GM23338 (cell line): ENCODE measurements around the gene LAMTOR4. TPM values are rescaled to one million over a fixed set of nuclear protein-coding genes. Genes with fewer than 3 reads are reported as not detected.

Source experiments
- ATAC-seq: fragments of 200-7000 bp; cut with Tn5 transposase; 3 replicates; pipeline ENCODE4 v1.9.1; 2020
- DNase-seq: peaks from one replicate; pipeline ENCODE4 v3.0.0-alpha.2; 2015; ENCODE audit warnings: low spot score
- H2AFZ ChIP-seq: fragments of 200-600 bp; sonication (generic); 2 replicates; pipeline ENCODE4 v1.8.0; 2016; ENCODE audit warnings: antibody characterized with exemption, mild to moderate bottlenecking, moderate library complexity
- H3F3A ChIP-seq: fragments of 200-600 bp; sonication (generic); replicated peaks from 2 replicates; pipeline ENCODE4 v1.8.0; 2017; ENCODE audit warnings: antibody characterized with exemption, mixed run types, low read depth
- H3K27ac ChIP-seq: fragments of 200-600 bp; sonication (generic); 2 replicates; pipeline ENCODE4 v1.6.1; 2016; ENCODE audit warnings: low read depth
- H3K27me3 ChIP-seq: fragments of 200-600 bp; sonication (generic); 2 replicates; pipeline ENCODE4 v1.8.0; 2016; ENCODE audit warnings: mild to moderate bottlenecking, mixed run types, moderate library complexity; ENCODE audit not compliant: insufficient read depth
- H3K36me3 ChIP-seq: fragments of 200-600 bp; sonication (generic); 2 replicates; pipeline ENCODE4 v1.8.0; 2016; ENCODE audit warnings: mild to moderate bottlenecking; ENCODE audit not compliant: insufficient read depth
- H3K4me1 ChIP-seq: fragments of 200-600 bp; sonication (generic); 2 replicates; pipeline ENCODE4 v1.8.0; 2016; ENCODE audit warnings: mild to moderate bottlenecking, moderate library complexity; ENCODE audit not compliant: insufficient read depth
- H3K4me2 ChIP-seq: fragments of 200-600 bp; sonication (generic); 2 replicates; pipeline ENCODE4 v1.7.1; 2017; ENCODE audit warnings: mixed run types
- H3K4me3 ChIP-seq: fragments of 200-600 bp; sonication (generic); 2 replicates; pipeline ENCODE4 v1.6.1; 2016; ENCODE audit warnings: mixed run types
- H3K79me2 ChIP-seq: fragments of 200-600 bp; sonication (generic); replicated peaks from 2 replicates; pipeline ENCODE4 v1.8.0; 2017; ENCODE audit warnings: mild to moderate bottlenecking; ENCODE audit not compliant: insufficient read depth
- H3K9me2 ChIP-seq: fragments of 200-600 bp; sonication (generic); 2 replicates; pipeline ENCODE4 v1.8.0; 2017; ENCODE audit not compliant: insufficient read depth
- H4K20me1 ChIP-seq: fragments of 200-600 bp; sonication (generic); replicated peaks from 2 replicates; pipeline ENCODE4 v1.8.0; 2017; ENCODE audit warnings: mild to moderate bottlenecking; ENCODE audit not compliant: insufficient read depth
- H3K27ac Mint-ChIP-seq: 2 replicates; pipeline ENCODE4 v1.8.0; 2020; ENCODE audit warnings: inconsistent platforms, mild to moderate bottlenecking, moderate library complexity, mixed read lengths
- H3K27me3 Mint-ChIP-seq: 3 replicates; pipeline ENCODE4 v1.8.0; 2022; ENCODE audit warnings: low read depth, mild to moderate bottlenecking, moderate library complexity, mixed read lengths, inconsistent platforms; ENCODE audit not compliant: insufficient read depth, poor library complexity
- H3K36me3 Mint-ChIP-seq: 3 replicates; pipeline ENCODE4 v1.8.0; 2021; ENCODE audit warnings: low read depth, mild to moderate bottlenecking, inconsistent platforms, moderate library complexity, mixed read lengths
- H3K4me1 Mint-ChIP-seq: 3 replicates; pipeline ENCODE4 v1.8.0; 2020; ENCODE audit warnings: mild to moderate bottlenecking, inconsistent platforms, mixed read lengths
- H3K4me3 Mint-ChIP-seq: 3 replicates; pipeline ENCODE4 v1.8.0; 2021; ENCODE audit warnings: moderate library complexity, mild to moderate bottlenecking, inconsistent platforms, mixed read lengths
- H3K9me3 Mint-ChIP-seq: 3 replicates; pipeline ENCODE4 v1.8.0; 2020; ENCODE audit warnings: moderate library complexity, mild to moderate bottlenecking, inconsistent platforms, mixed read lengths
- CREB1 ChIP-seq: fragments of 250-450 bp; sonication (Bioruptor Pico); IDR thresholded peaks from 2 replicates; pipeline ENCODE4 v1.5.0; 2020; ENCODE audit warnings: low read depth, mild to moderate bottlenecking, moderate library complexity
- CTCF ChIP-seq, 2 experiments: fragments of 200-600 bp in 1 of 2; sonication (generic) in 1 of 2; conservative IDR thresholded peaks; 2 replicates each; pipeline versions ENCODE4 v1.5.1 to v1.6.1; 2016 to 2017; ENCODE audit warnings: antibody characterized with exemption in 2 of 2, low read depth in 2 of 2, mild to moderate bottlenecking in 2 of 2, moderate library complexity in 1 of 2
- ETS1 ChIP-seq: IDR thresholded peaks from 2 replicates; pipeline ENCODE4 v1.6.1; 2016; ENCODE audit warnings: antibody characterized with exemption
- EZH2 ChIP-seq: fragments of 200-600 bp; sonication (generic); IDR thresholded peaks from one replicate; pipeline ENCODE4 v1.8.0; 2017; ENCODE audit warnings: antibody characterized with exemption, mild to moderate bottlenecking, low read depth; ENCODE audit not compliant: unreplicated experiment
- EZH2phosphoT487 ChIP-seq: fragments of 200-600 bp; sonication (generic); IDR thresholded peaks from one replicate; pipeline ENCODE4 v1.8.1; 2018; ENCODE audit warnings: antibody characterized with exemption; ENCODE audit not compliant: unreplicated experiment
- JUNB ChIP-seq: IDR thresholded peaks from one replicate; pipeline ENCODE4 v1.6.1; 2016; ENCODE audit warnings: antibody characterized with exemption; ENCODE audit not compliant: unreplicated experiment
- NANOG ChIP-seq: IDR thresholded peaks from 2 replicates; pipeline ENCODE4 v1.6.1; 2016; ENCODE audit warnings: antibody characterized with exemption, borderline replicate concordance
- POLR2AphosphoS5 ChIP-seq: IDR thresholded peaks from 2 replicates; pipeline ENCODE4 v1.6.1; 2016; ENCODE audit warnings: antibody characterized with exemption, low read depth
- STAT1 ChIP-seq: IDR thresholded peaks from one replicate; pipeline ENCODE4 v1.6.1; 2016; ENCODE audit warnings: antibody characterized with exemption; ENCODE audit not compliant: unreplicated experiment
- ZNF114 ChIP-seq: fragments of 250-450 bp; sonication (Bioruptor Pico); IDR thresholded peaks from 2 replicates; pipeline ENCODE4 v1.5.0; 2020; ENCODE audit warnings: mild to moderate bottlenecking, moderate library complexity
- ZNF331 ChIP-seq: fragments of 250-450 bp; sonication (Bioruptor Pico); IDR thresholded peaks from 2 replicates; pipeline ENCODE4 v1.5.0; 2020; ENCODE audit warnings: low read depth, mild to moderate bottlenecking, moderate library complexity
- polyA plus RNA-seq: library from polyadenylated mRNA; unstranded; fragments of >200 nt; fragmentation: Nextera tagmentation; extraction: Ambion mirVana; gene quantifications from 2 replicates; pipeline ENCODE4 v1.2.1, GENCODE V29; 2016
- total RNA-seq: library from RNA; depleted of rRNA; stranded (reverse); fragments of >200 nt; shearing (Covaris generic); gene quantifications from 2 replicates; pipeline ENCODE4 v1.2.3, GENCODE V29; 2014
- TF ChIP-seq, protein P1 (sequence below): IDR thresholded peaks from one replicate; pipeline ENCODE4 v1.6.1; 2018; ENCODE audit warnings: antibody characterized with exemption; ENCODE audit not compliant: unreplicated experiment
- TF ChIP-seq, protein P2 (sequence below): fragments of 250-450 bp; sonication (Bioruptor Pico); IDR thresholded peaks from 2 replicates; pipeline ENCODE4 v1.5.0; 2020; ENCODE audit warnings: mild to moderate bottlenecking, moderate library complexity

Gene LAMTOR4
- total and polyA plus RNA-seq, 2 experiments from 2014 or later: 145 to 333 TPM

DNA sequence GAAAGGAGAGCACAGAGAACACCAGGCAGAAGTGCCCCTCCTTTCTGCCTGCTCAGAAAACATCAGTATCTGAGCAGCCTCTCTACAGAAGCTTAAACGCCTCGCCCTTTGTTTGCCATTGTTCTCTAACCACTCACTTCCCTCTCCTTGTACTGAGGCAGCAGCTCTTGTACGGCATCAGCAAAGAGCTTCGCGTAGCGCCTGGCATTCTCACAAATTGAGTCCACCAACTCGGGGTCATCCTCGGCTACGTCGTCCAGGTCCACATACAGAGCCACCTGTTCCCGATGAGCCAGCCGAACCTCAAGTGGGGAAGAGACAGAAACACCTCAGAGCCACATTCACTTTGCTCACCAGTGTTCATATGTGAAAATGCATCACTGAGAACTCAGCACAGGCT is 49.3 kb upstream of the LAMTOR4 start:
- Histone ChIP-seq H3K36me3 (peaks cover 57% of the 10 kb centered on the region), H3K27ac (peak overlapping the region; percentile 100), H2AFZ (no peak overlapping the region), H4K20me1 (peaks cover 49% of the 10 kb centered on the region), H3K9me2 (no peaks in the 10 kb centered on the region), H3K79me2 (peaks cover 60% of the 10 kb centered on the region), H3K27me3 (no peaks in the 10 kb centered on the region), H3K4me3 (peak overlapping the region; percentile 100), H3F3A (peaks cover 64% of the 10 kb centered on the region), H3K4me2 (peak overlapping the region; percentile 100), H3K4me1 (peaks cover 13% of the 10 kb centered on the region)
- no peak for DNase-seq
- Mint-ChIP-seq H3K27ac (peak overlapping the region; percentile 98), H3K27me3 (peaks cover 49% of the 10 kb centered on the region), H3K36me3 (peaks cover 81% of the 10 kb centered on the region), H3K4me1 (peaks cover 41% of the 10 kb centered on the region), H3K4me3 (peak overlapping the region; percentile 95), H3K9me3 (peaks cover 5% of the 10 kb centered on the region; the same call in 2 of the 3 replicates)
- no peak for ATAC-seq
- TF ChIP-seq NANOG: no peak
- TF ChIP-seq EZH2phosphoT487: no peak
- TF ChIP-seq ETS1: no peak
- TF ChIP-seq ZNF114: no peak
- TF ChIP-seq ZNF331: no peak
- TF ChIP-seq, protein P1, sequence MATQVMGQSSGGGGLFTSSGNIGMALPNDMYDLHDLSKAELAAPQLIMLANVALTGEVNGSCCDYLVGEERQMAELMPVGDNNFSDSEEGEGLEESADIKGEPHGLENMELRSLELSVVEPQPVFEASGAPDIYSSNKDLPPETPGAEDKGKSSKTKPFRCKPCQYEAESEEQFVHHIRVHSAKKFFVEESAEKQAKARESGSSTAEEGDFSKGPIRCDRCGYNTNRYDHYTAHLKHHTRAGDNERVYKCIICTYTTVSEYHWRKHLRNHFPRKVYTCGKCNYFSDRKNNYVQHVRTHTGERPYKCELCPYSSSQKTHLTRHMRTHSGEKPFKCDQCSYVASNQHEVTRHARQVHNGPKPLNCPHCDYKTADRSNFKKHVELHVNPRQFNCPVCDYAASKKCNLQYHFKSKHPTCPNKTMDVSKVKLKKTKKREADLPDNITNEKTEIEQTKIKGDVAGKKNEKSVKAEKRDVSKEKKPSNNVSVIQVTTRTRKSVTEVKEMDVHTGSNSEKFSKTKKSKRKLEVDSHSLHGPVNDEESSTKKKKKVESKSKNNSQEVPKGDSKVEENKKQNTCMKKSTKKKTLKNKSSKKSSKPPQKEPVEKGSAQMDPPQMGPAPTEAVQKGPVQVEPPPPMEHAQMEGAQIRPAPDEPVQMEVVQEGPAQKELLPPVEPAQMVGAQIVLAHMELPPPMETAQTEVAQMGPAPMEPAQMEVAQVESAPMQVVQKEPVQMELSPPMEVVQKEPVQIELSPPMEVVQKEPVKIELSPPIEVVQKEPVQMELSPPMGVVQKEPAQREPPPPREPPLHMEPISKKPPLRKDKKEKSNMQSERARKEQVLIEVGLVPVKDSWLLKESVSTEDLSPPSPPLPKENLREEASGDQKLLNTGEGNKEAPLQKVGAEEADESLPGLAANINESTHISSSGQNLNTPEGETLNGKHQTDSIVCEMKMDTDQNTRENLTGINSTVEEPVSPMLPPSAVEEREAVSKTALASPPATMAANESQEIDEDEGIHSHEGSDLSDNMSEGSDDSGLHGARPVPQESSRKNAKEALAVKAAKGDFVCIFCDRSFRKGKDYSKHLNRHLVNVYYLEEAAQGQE: no peak
- TF ChIP-seq, protein P2, sequence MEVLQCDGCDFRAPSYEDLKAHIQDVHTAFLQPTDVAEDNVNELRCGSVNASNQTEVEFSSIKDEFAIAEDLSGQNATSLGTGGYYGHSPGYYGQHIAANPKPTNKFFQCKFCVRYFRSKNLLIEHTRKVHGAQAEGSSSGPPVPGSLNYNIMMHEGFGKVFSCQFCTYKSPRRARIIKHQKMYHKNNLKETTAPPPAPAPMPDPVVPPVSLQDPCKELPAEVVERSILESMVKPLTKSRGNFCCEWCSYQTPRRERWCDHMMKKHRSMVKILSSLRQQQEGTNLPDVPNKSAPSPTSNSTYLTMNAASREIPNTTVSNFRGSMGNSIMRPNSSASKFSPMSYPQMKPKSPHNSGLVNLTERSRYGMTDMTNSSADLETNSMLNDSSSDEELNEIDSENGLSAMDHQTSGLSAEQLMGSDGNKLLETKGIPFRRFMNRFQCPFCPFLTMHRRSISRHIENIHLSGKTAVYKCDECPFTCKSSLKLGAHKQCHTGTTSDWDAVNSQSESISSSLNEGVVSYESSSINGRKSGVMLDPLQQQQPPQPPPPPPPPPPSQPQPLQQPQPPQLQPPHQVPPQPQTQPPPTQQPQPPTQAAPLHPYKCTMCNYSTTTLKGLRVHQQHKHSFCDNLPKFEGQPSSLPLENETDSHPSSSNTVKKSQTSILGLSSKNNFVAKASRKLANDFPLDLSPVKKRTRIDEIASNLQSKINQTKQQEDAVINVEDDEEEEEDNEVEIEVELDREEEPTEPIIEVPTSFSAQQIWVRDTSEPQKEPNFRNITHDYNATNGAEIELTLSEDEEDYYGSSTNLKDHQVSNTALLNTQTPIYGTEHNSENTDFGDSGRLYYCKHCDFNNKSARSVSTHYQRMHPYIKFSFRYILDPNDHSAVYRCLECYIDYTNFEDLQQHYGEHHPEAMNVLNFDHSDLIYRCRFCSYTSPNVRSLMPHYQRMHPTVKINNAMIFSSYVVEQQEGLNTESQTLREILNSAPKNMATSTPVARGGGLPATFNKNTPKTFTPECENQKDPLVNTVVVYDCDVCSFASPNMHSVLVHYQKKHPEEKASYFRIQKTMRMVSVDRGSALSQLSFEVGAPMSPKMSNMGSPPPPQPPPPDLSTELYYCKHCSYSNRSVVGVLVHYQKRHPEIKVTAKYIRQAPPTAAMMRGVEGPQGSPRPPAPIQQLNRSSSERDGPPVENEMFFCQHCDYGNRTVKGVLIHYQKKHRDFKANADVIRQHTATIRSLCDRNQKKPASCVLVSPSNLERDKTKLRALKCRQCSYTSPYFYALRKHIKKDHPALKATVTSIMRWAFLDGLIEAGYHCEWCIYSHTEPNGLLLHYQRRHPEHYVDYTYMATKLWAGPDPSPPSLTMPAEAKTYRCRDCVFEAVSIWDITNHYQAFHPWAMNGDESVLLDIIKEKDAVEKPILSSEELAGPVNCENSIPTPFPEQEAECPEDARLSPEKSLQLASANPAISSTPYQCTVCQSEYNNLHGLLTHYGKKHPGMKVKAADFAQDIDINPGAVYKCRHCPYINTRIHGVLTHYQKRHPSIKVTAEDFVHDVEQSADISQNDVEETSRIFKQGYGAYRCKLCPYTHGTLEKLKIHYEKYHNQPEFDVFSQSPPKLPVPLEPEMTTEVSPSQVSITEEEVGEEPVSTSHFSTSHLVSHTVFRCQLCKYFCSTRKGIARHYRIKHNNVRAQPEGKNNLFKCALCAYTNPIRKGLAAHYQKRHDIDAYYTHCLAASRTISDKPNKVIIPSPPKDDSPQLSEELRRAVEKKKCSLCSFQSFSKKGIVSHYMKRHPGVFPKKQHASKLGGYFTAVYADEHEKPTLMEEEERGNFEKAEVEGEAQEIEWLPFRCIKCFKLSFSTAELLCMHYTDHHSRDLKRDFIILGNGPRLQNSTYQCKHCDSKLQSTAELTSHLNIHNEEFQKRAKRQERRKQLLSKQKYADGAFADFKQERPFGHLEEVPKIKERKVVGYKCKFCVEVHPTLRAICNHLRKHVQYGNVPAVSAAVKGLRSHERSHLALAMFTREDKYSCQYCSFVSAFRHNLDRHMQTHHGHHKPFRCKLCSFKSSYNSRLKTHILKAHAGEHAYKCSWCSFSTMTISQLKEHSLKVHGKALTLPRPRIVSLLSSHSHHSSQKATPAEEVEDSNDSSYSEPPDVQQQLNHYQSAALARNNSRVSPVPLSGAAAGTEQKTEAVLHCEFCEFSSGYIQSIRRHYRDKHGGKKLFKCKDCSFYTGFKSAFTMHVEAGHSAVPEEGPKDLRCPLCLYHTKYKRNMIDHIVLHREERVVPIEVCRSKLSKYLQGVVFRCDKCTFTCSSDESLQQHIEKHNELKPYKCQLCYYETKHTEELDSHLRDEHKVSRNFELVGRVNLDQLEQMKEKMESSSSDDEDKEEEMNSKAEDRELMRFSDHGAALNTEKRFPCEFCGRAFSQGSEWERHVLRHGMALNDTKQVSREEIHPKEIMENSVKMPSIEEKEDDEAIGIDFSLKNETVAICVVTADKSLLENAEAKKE (CRISPR knock-in tag): no peak
- TF ChIP-seq CTCF (conservative IDR thresholded peaks at IDR 0.05; ENCODE audit: low read depth in 2 of 2): no peak
- TF ChIP-seq POLR2AphosphoS5: no peak
- no peak for TF ChIP-seq EZH2
- TF ChIP-seq STAT1: no peak
- no peak for TF ChIP-seq JUNB
- no peak for TF ChIP-seq CREB1 (CRISPR knock-in tag)
